Hepatocyte (in vitro differentiated cells): ENCODE results near the gene TEAD2.

ENCODE experiments used
- CTCF ChIP-seq: fragments of 200-600 bp; sonication (generic); IDR thresholded peaks from 2 replicates; pipeline ENCODE4 v1.5.1; 2016; ENCODE audit warnings: antibody characterized with exemption, mild to moderate bottlenecking; ENCODE audit not compliant: poor library complexity
- EZH2phosphoT487 ChIP-seq: fragments of 200-600 bp; sonication (generic); IDR thresholded peaks from one replicate; pipeline ENCODE4 v1.6.1; 2018; ENCODE audit warnings: antibody characterized with exemption, mild to moderate bottlenecking, low read depth, moderate library complexity; ENCODE audit not compliant: unreplicated experiment, severe bottlenecking

DNA sequence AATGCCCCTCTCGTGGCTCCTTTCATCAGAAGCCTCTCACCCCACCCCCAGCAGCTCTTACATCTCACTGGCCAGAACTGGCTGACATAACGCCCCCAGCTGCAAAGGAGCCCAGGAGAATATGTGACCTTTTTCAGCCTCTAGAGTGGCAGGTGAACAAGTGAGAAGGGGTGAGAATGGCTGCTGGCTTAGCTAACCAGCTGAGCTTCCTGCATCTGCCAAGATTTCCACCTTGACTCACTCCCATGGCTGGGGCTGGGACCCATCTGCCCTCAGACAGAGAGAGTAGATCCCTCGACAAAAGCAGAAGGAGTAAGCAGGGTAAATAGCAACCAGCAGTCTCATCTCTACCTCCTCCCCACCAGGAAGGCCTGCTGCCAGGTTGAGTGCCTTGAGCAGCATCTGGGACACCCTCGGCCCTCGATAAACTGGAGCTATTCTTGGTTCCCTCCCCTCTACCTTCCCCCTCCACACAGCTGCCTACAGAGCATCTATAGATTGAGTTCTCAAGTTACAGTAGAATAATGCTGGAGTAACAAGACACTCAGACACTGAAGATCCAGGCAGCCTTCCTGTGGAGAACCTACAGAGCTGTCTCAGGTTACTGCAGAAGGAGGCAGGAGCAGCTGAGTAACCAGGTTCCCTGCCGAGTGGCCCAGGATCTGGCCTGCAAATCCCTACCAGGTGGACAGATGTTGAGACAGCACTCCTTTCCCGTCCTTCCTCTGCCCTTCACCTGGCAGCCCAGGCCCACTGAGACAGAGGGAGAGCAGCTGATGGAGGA lies 41.4 kb upstream of the TEAD2 start:
- no peak for TF ChIP-seq CTCF
- TF ChIP-seq EZH2phosphoT487 = no peak
